Measurements from ENCODE around the gene ACTBL2. TPM values are rescaled to one million over a fixed set of nuclear protein-coding genes. Genes with fewer than 3 reads are reported as not detected.
A peak's percentile ranks its signal among the peaks of the same experiment; 100 is the strongest.

ACTBL2 gene
- polyA plus RNA-seq, 1 of the 3 experiments (the other 2 are of a cell fraction): 0.99 TPM

DNA sequence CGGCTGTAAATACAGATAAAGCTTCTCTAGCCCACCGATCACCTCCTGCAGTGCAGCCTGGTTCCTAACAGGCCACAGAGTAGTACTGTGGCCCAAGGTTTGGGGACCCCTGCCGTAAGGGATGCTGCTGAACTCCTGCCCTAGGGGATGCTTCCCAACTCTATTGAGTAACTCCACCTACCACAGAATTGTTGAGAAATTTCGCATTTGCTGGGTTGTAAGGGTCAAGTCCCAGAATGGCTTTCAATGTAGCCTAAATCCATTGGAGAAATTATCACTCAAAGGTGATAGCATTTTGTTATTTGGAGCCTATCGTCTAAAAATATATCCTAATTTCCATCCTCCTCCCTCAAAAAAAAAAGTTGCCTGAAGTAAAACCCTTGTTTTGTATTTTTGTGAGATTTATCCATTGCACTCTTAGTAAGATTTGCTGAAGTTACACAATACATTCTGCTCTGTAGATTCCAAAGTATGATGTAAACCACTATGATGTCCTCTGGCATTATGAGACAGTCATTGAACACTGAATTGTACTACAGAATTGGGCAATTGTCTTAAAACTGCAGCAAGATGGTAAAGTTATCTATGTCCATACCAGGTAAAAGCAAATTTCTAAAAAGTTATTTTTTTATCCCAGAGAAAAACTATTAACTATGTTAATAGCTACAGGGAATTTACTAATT, 14.0 kb downstream of the ACTBL2 start:
- no peak overlapping the region for H3K4me3 ChIP-seq (ENCODE audit: low read depth in 2 of 2, low read length in 1 of 2)
- no peak overlapping the region for H3K9ac ChIP-seq
- H3K9me2 ChIP-seq: no peaks in the 10 kb centered on the region
- TF ChIP-seq REST (IDR thresholded peaks at IDR 0.05; ENCODE audit: low read depth, low read length) (no peak), JUND (IDR thresholded peaks at IDR 0.05) (no peak)
- no peaks in the 10 kb centered on the region for H3K27me3 ChIP-seq (ENCODE audit: insufficient read depth)
- H3F3A ChIP-seq (replicated peaks; ENCODE audit: insufficient read depth): no peaks in the 10 kb centered on the region
- ChIA-PET CTCF (interaction anchor here (1.2 to 1.7 kb wide), 3 partner anchors 11 to 310 kb away, joined by 3 to 7 read pairs (median 3); no protein-coding TSS in a partner anchor), POLR2A (no interaction called here)
- H2AFZ ChIP-seq (ENCODE audit: low read depth): no peak overlapping the region
- no peak overlapping the region for H3K27ac ChIP-seq (ENCODE audit: low read depth in 2 of 2, low read length in 1 of 2)
- no peak for DNase-seq
- 82% methylated on average over 4 of the region's 5 CpGs for WGBS (ENCODE audit: low lambda C conversion rate)
- no peak overlapping the region for H3K4me2 ChIP-seq
- H3K79me2 ChIP-seq (ENCODE audit: insufficient read depth): no peaks in the 10 kb centered on the region
- H4K20me1 ChIP-seq (ENCODE audit: insufficient read depth): no peaks in the 10 kb centered on the region
- peaks cover 0 to 13% of the 10 kb centered on the region in 2 experiments; a peak in 2 of 4 replicates for H3K4me1 ChIP-seq (ENCODE audit: control insufficient read depth in 1 of 2, insufficient read depth in 2 of 2, low read depth in 1 of 2, low read length in 1 of 2)
- no peaks in the 10 kb centered on the region for H3K9me3 ChIP-seq
- no peaks in the 10 kb centered on the region for H3K36me3 ChIP-seq (replicated peaks in 1 of 2; ENCODE audit: control insufficient read depth in 1 of 2, insufficient read depth in 2 of 2, low read length in 1 of 2)

GRCh38 chr5:57466544-57466943, 16.1 kb downstream of the ACTBL2 start:
- H3K27me3 ChIP-seq (ENCODE audit: insufficient read depth): no peaks in the 10 kb centered on the region
- H3K9me3 ChIP-seq: no peaks in the 10 kb centered on the region
- peak overlapping the region in 1 of 2 experiments; percentile 50; a peak in 2 of 4 replicates for H3K27ac ChIP-seq (ENCODE audit: low read depth in 2 of 2, low read length in 1 of 2)
- peak; percentile 57 for DNase-seq
- no peaks in the 10 kb centered on the region for H3K36me3 ChIP-seq (replicated peaks in 1 of 2; ENCODE audit: control insufficient read depth in 1 of 2, insufficient read depth in 2 of 2, low read length in 1 of 2)
- no peaks in the 10 kb centered on the region for H4K20me1 ChIP-seq (ENCODE audit: insufficient read depth)
- no peaks in the 10 kb centered on the region for H3K79me2 ChIP-seq (ENCODE audit: insufficient read depth)
- H3K9ac ChIP-seq: no peak overlapping the region
- H3K4me2 ChIP-seq: no peak overlapping the region
- ChIA-PET CTCF (interaction anchor here (1.3 to 1.7 kb wide), 2 partner anchors 22 to 128 kb away, joined by 3 to 5 read pairs; no protein-coding TSS in a partner anchor), POLR2A (no interaction called here)
- H2AFZ ChIP-seq (ENCODE audit: low read depth): no peak overlapping the region
- peaks cover 0 to 13% of the 10 kb centered on the region in 2 experiments; a peak in 2 of 4 replicates for H3K4me1 ChIP-seq (ENCODE audit: control insufficient read depth in 1 of 2, insufficient read depth in 2 of 2, low read depth in 1 of 2, low read length in 1 of 2)
- H3K9me2 ChIP-seq: no peaks in the 10 kb centered on the region
- H3K4me3 ChIP-seq (ENCODE audit: low read depth in 2 of 2, low read length in 1 of 2): no peak overlapping the region
- 35% methylated on average over 3 of the region's 3 CpGs for WGBS (ENCODE audit: low lambda C conversion rate)
- H3F3A ChIP-seq (replicated peaks; ENCODE audit: insufficient read depth): no peaks in the 10 kb centered on the region
- no peak for TF ChIP-seq FOSL2 (IDR thresholded peaks at IDR 0.05; ENCODE audit: borderline replicate concordance, low read depth)
- TF ChIP-seq FOXM1 (IDR thresholded peaks at IDR 0.05; ENCODE audit: low read depth): no peak
- no peak for TF ChIP-seq RFX5 (IDR thresholded peaks at IDR 0.05; ENCODE audit: low read length)
- TF ChIP-seq RXRA (IDR thresholded peaks at IDR 0.05; ENCODE audit: borderline replicate concordance, low read depth): no peak
- TF ChIP-seq, protein P1, sequence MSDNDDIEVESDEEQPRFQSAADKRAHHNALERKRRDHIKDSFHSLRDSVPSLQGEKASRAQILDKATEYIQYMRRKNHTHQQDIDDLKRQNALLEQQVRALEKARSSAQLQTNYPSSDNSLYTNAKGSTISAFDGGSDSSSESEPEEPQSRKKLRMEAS (IDR thresholded peaks at IDR 0.05; ENCODE audit: low read depth): no peak
- TF ChIP-seq SIN3A (IDR thresholded peaks at IDR 0.05; ENCODE audit: borderline replicate concordance, low read depth, low read length): no peak
- TF ChIP-seq, protein P2, sequence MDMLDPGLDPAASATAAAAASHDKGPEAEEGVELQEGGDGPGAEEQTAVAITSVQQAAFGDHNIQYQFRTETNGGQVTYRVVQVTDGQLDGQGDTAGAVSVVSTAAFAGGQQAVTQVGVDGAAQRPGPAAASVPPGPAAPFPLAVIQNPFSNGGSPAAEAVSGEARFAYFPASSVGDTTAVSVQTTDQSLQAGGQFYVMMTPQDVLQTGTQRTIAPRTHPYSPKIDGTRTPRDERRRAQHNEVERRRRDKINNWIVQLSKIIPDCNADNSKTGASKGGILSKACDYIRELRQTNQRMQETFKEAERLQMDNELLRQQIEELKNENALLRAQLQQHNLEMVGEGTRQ (IDR thresholded peaks at IDR 0.05; ENCODE audit: borderline replicate concordance, low read depth, low read length): no peak
- TF ChIP-seq TAF1 (IDR thresholded peaks at IDR 0.05; ENCODE audit: borderline replicate concordance, low read depth, low read length): no peak
- no peak for TF ChIP-seq EZH2phosphoT487 (IDR thresholded peaks at IDR 0.05; ENCODE audit: borderline replicate concordance, low read depth)
- TF ChIP-seq, protein P3, sequence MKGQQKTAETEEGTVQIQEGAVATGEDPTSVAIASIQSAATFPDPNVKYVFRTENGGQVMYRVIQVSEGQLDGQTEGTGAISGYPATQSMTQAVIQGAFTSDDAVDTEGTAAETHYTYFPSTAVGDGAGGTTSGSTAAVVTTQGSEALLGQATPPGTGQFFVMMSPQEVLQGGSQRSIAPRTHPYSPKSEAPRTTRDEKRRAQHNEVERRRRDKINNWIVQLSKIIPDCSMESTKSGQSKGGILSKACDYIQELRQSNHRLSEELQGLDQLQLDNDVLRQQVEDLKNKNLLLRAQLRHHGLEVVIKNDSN (IDR thresholded peaks at IDR 0.05; ENCODE audit: borderline replicate concordance, low read depth): no peak
- peak; percentile 73 for TF ChIP-seq FOXJ3 (CRISPR knock-in tag; IDR thresholded peaks at IDR 0.05)
- no peak for TF ChIP-seq YY1 (IDR thresholded peaks at IDR 0.05; ENCODE audit: low read depth)
- TF ChIP-seq NRF1 (IDR thresholded peaks at IDR 0.05; ENCODE audit: low read depth, low read length): no peak
- peak; percentile 92 for TF ChIP-seq RCOR1 (IDR thresholded peaks at IDR 0.05; ENCODE audit: low read length)
- peak; percentile 13; the same call in 1 of the 2 replicates for TF ChIP-seq MXI1 (IDR thresholded peaks at IDR 0.05; ENCODE audit: low read depth, low read length)
- TF ChIP-seq, protein P4, sequence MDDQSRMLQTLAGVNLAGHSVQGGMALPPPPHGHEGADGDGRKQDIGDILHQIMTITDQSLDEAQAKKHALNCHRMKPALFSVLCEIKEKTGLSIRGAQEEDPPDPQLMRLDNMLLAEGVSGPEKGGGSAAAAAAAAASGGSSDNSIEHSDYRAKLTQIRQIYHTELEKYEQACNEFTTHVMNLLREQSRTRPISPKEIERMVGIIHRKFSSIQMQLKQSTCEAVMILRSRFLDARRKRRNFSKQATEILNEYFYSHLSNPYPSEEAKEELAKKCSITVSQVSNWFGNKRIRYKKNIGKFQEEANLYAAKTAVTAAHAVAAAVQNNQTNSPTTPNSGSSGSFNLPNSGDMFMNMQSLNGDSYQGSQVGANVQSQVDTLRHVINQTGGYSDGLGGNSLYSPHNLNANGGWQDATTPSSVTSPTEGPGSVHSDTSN (IDR thresholded peaks at IDR 0.05): no peak
- peak; percentile 20; the same call in 1 of the 2 replicates for TF ChIP-seq TCF12 (IDR thresholded peaks at IDR 0.05)
- no peak for TF ChIP-seq GABPA (IDR thresholded peaks at IDR 0.05; ENCODE audit: low read depth)
- no peak for TF ChIP-seq MEF2A (IDR thresholded peaks at IDR 0.05; ENCODE audit: borderline replicate concordance, low read depth)
- no peak for TF ChIP-seq CHD2 (IDR thresholded peaks at IDR 0.05; ENCODE audit: low read length, partially characterized antibody)
